Muscle of arm (tissue), 14 donors: Measurements from ENCODE around the gene LYRM2. TPM values are rescaled to one million over a fixed set of nuclear protein-coding genes. Genes with fewer than 3 reads are reported as not detected.
A peak's percentile ranks its signal among the peaks of the same experiment; 100 is the strongest.

Experiments used
- DNase-seq: peaks from one replicate; pipeline ENCODE4 v3.0.0-alpha.2; 2013
- long read RNA-seq, 11 donors: transcript quantifications; one replicate each; lab custom pipeline, GENCODE V29; 2026
- polyA plus RNA-seq, 12 donors: library from polyadenylated mRNA; unstranded; fragments of 120-200 nt; gene quantifications; one replicate each; pipeline ENCODE4 v1.2.1, GENCODE V29; 2013; ENCODE audit not compliant: insufficient read length in 12 of 12

The LYRM2 gene
- 10 to 100 TPM in 11 of 12 donors, not detected in 1; 25.3 to 54.1 (median 30.1) TPM for polyA plus RNA-seq
- long read RNA-seq, donor 1, full-length matches to known transcripts, result 31 of 31 reads
- long read RNA-seq, donor 1, partial matches to known transcripts, result 0 of 31 reads
- long read RNA-seq, donor 1, other reads (novel, unspliced or antisense), result 0 of 31 reads
- long read RNA-seq, donor 2, full-length matches to known transcripts, result 37 of 37 reads
- long read RNA-seq, donor 2, partial matches to known transcripts, result 0 of 37 reads
- long read RNA-seq, donor 2, other reads (novel, unspliced or antisense), result 0 of 37 reads
- long read RNA-seq, donor 3, full-length matches to known transcripts, result 14 of 14 reads
- long read RNA-seq, donor 3, partial matches to known transcripts, result 0 of 14 reads
- long read RNA-seq, donor 3, other reads (novel, unspliced or antisense), result 0 of 14 reads
- long read RNA-seq, donor 4, full-length matches to known transcripts, result 9 of 9 reads
- long read RNA-seq, donor 4, partial matches to known transcripts, result 0 of 9 reads
- long read RNA-seq, donor 4, other reads (novel, unspliced or antisense), result 0 of 9 reads
- long read RNA-seq, donor 5, full-length matches to known transcripts, result 29 of 29 reads
- long read RNA-seq, donor 5, partial matches to known transcripts, result 0 of 29 reads
- long read RNA-seq, donor 5, other reads (novel, unspliced or antisense), result 0 of 29 reads
- long read RNA-seq, donor 6, full-length matches to known transcripts, result 16 of 16 reads
- long read RNA-seq, donor 6, partial matches to known transcripts, result 0 of 16 reads
- long read RNA-seq, donor 6, other reads (novel, unspliced or antisense), result 0 of 16 reads
- long read RNA-seq, donor 7, full-length matches to known transcripts, result 17 of 17 reads
- long read RNA-seq, donor 7, partial matches to known transcripts, result 0 of 17 reads
- long read RNA-seq, donor 7, other reads (novel, unspliced or antisense), result 0 of 17 reads
- long read RNA-seq, donor 8, full-length matches to known transcripts, result 23 of 23 reads
- long read RNA-seq, donor 8, partial matches to known transcripts, result 0 of 23 reads
- long read RNA-seq, donor 8, other reads (novel, unspliced or antisense), result 0 of 23 reads
- long read RNA-seq, donor 9, full-length matches to known transcripts, result 15 of 15 reads
- long read RNA-seq, donor 9, partial matches to known transcripts, result 0 of 15 reads
- long read RNA-seq, donor 9, other reads (novel, unspliced or antisense), result 0 of 15 reads
- long read RNA-seq, donor 10, full-length matches to known transcripts, result 23 of 23 reads
- long read RNA-seq, donor 10, partial matches to known transcripts, result 0 of 23 reads
- long read RNA-seq, donor 10, other reads (novel, unspliced or antisense), result 0 of 23 reads
- long read RNA-seq, donor 11, full-length matches to known transcripts, result 31 of 31 reads
- long read RNA-seq, donor 11, partial matches to known transcripts, result 0 of 31 reads
- long read RNA-seq, donor 11, other reads (novel, unspliced or antisense), result 0 of 31 reads

DNA sequence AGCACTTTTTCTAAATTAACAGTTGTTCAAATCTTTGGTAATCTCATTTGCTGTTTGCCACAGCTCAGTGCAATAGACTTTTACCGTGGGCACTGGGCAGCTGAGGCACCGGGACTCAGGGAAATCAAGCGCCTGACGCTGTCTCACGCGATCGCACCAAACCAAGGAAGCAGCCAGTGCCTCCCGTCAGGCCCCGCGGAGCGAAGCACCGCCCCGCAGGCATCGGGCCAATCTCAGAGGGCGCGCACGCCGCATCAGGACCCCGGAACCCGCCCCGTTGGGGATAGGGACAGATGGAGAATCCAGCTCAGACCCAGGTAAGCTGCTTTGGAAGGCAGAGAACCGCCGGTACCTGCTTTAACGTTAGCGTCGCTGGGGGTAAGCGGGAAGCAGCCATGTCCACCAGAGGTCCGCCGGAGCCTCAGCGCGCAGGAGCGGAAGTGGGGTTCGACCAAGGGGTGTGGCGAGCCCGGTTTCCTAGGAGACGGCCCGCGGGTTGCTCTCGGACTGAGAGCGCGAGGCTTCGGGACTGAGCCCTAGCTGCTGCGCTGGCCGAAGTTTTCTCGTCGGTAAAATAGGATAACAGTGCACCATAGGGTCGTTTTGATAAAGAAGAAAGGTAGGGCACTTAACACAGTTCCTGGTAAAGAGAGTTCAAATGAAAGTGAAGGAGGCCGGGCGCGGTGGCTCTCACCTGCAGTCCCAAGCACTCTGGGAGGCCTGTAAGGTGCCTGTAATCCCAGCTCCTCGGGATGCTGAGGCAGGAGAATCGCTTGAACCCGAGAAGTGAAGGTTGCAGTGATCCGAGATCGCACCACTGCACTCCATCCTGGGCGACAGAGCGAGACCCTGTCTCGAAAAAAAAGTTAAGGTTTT, at the start of gene LYRM2:
Gene LYRM2 (minus strand): TSS at position 428 of the 876 bp plus-strand sequence. CDS start 31 bp downstream, at position 397.
- peak; percentile 96 for DNase-seq

DNA sequence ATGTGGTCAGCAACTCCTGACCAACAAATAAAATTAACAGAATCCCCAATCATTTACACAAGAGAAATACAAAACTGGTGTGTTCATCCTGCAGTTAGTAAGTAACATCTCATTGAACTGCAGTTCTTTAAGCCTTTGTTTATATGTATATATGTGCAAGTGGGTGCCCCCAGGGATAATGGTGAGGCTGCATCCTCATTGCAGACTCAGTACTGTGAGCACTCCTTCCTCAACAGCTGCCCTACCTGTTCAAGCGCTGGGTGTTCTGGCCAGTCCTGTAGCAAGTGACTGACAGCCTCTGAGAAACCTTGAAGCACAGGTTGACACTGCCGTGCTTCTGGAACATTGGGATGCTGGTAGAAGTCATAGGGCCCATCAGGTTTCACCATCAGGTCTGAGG, 49.8 kb upstream of the LYRM2 start:
- no peak for DNase-seq

DNA sequence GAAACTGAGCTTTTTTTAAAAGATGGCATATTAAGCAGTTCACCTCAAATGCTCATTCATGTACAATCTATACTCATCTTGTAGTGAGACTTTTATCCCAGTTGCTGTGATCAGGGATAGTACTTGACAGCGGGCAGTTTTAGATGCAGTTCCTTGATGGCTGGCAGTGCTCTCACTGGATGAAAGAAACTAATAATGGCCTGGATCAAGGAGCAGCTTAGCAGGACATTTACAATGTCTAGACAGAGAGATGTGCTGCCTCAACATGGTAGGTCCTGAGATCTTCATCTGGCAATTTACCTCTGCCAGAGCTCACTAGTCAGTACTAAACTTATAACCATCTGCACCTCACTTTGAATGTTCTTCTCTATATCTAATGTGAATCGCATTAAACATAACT, 46.8 kb upstream of the LYRM2 start:
- no peak for DNase-seq

- DNase-seq, result no peak
These were observed 44.4 kb upstream of the LYRM2 start for GRCh38 chr6:89682991-89683390.

DNA sequence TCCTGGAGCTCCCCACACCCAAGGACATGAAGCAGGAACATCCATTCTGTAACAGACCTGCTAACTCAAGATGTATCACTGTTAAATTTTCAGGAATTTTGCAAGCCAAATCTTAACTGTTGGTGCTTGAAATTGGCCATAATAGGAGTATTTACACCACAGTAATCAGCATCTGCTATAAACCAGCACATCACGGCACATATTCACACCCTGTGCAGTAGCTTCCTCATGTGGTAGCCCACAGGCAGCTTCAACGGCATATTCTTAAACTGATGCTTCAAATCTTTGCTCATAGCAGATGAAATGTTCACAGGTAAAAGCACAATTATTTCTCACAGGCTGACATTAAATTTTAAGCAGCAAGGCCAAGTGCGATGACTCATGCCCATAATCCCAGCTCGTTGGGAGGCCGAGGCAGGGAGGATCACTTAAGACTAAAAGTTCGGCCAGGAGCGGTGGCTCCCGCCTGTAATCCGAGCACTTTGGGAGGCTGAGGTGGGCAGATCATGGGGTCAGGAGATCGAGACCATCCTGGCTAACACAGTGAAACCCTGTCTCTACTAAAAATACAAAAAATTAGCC, 43.5 kb upstream of the LYRM2 start:
- no peak for DNase-seq

GRCh38 chr6:89680551-89680950, 42.0 kb upstream of the LYRM2 start:
- no peak for DNase-seq

DNA sequence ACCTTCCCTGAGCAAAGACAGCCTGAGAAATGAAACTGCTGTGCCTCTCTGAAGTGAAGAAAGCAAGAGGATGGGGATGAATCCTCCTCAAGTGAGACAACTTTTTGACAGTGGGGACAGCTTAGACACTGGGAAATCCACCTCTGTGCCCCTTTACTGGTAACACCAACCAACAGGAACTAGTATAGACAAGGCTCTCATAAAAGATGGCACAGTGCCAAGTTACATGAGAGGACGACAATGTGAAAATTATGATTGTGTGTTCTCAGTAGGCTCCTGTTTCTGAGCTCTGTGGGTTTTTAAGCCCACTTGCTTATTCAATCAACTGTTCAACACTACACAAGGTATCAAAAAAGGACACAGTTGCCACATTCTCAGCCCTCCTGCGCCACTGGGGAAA, 41.6 kb upstream of the LYRM2 start:
- DNase-seq, result no peak

GRCh38 chr6:89679215-89680120, 40.9 kb upstream of the LYRM2 start:
- DNase-seq, result no peak

DNA sequence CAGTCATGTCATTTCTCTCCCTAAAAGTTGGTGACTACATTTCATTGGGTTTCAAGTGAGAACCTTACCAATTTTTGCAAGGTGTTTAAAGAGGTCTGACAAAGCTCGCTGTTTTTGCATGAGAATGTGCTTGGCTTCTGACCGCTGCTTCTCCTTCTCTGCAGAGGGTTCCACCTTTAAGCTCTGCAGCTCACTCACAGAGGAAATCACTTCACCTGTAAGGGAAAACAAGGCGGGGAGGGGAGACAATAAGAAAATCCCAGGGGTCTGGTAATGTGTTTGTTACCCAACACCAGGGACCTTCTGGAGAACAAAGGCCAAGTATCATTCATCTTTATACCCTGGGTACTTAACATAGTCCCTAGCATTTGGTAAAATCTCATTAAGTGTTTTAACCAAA, 40.0 kb upstream of the LYRM2 start:
- no peak for DNase-seq

DNA sequence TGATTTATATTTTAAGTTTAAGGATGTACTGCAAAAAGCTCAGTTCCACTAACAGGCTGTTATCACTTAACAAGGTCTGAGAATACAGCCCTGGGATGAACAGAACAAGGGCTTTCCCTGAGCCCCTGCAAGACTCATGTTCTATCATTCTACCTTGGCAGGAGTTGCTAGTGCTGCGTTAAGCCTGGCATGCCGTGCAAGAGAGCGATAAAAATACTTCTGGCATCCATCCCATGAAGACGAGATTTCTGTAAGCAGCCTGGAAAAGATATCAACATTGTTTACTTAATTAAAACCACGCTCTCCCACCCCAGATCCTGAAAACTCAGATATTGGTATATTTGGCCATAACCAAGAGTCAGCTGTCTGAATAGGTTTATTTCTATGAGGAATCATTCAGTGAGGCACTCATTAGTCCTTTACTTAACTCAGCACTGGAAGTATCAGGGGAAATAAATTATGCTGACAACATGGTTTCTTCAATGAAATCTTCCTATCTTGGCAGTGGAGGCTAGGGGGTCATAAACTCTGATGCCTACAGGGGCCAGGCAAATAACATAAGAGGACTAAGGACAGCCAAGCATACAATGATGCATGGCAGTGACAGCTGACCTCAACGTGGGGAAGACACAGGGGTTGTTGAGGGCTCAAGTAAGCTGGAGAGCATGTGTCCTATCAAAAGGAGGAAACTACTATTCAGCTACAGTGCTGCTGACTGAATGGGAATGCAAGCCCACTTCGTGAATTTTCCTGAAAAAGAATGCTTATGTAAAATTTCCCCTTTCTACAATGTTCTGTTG, 37.6 kb upstream of the LYRM2 start:
- DNase-seq, result peak; percentile 7

DNA sequence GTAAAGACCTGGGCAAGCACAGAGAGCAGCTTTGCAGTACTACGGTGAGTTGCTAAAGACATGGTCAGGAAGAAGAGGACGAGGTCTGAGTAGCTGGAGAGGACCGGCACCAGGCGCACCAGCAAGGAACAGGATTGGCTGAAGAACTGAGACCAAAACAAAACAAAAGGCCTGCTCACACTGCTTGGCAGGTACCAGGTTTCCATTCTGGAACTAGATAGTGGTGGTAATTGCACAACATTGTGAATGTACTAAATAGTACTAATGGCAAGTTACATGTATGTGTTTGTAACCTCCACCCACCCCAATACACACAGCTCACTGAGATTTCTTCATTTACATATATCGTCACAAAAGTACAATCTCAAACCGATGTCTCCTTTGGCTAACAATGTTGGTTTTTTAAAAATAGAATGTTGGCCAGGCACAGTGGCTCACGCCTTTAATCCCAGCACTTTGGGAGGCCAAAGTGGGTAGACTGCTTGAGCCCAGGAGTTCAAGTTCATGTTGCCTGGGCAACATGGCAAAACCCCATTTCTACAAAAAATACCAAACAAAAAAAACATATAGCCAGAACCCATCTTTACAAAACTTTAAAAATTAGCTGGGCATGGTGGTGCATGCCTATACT, 32.5 kb upstream of the LYRM2 start:
- no peak for DNase-seq

- DNase-seq, result no peak
These were observed 30.5 kb upstream of the LYRM2 start for GRCh38 chr6:89669002-89669401.

DNA sequence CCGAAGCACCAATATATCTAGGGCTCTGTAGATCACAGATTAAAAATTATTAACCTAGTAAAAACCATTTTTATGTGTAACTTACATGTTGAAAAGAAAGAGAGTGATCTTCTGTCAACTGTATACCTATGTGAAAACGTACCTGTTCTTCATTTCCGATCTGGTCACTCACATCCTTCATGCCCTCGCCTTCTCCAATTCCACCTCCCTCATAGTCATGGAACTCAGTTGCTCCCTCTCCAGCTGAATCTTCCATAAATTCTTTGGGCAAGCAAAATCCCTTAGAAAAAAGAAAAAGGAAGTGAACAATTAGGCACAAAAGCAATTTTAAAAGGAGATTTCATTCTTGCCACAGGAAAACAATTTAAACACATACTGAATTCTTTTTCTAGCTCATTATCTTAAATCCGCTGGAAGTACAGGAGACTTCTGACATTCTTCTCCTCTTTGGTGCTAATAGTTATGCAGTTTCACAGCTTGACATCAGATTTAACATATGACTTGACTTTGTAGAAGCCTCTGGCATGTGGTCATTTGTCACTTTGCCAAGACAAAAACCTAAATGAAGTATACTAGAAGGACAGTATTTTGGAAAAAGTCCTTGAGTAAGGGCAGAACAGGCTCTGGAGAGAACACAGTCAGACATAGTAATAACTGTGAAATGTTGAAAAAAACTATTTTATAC, 29.5 kb upstream of the LYRM2 start:
- DNase-seq, result no peak

DNA sequence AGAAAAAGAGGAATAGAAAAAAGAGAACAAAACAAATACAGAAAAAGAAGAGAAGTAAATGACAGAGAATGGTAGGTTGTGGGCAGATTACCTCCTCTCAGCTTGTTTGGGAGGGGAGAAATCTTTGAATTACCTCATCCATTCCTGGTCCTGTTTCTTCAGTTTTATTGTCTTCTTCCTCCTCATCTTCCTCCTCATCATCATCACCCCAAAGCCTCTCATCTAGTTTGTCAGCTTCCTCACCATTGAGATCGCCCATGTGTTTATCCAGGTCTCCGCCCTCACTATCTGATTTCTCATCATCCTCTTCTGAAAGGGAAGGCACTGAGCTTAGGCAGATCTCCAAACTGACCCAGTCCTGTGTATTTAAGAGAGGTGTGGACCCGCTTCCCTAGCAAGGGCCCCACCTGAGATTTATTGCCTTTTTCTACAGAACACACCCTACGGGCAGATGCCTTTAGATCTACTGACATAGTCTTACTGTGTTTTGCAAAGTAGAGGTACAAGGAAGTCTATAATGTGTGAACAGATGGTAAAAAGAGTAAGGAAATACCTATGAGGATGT, 24.2 kb upstream of the LYRM2 start:
- no peak for DNase-seq

GRCh38 chr6:89661559-89661958, 23.0 kb upstream of the LYRM2 start:
- DNase-seq, result no peak

- no peak for DNase-seq
These were observed 22.4 kb upstream of the LYRM2 start for GRCh38 chr6:89660981-89661380.
